H1 (cell line): ENCODE results near the gene RPS29. TPM values are rescaled to one million over a fixed set of nuclear protein-coding genes. Genes with fewer than 3 reads are reported as not detected.

ENCODE experiments used
- CTCF ChIA-PET: fragments of 300-600 bp; sonication (Branson Sonifier 250); formaldehyde crosslinking; loops from one replicate; lab custom pipeline; 2021; ENCODE audit not compliant: partially characterized antibody; lab: Charles Lee
- POLR2A ChIA-PET: fragments of 300-600 bp; sonication (Branson Sonifier 250); formaldehyde crosslinking; loops from one replicate; lab custom pipeline; 2021; ENCODE audit warnings: inconsistent platforms; ENCODE audit not compliant: partially characterized antibody; lab: Charles Lee
- DNase-seq, 2 experiments: peaks; one replicate each; pipeline versions ENCODE4 v3.0.0 to v3.0.0-alpha.2; 2010 to 2022; ENCODE audit warnings: low spot score in 2 of 2, low read depth in 1 of 2, mixed read lengths in 1 of 2
- FAIRE-seq: peaks from 2 replicates; lab custom pipeline; 2011; peaks lifted over from hg19 to GRCh38; lab: Jason Lieb, UNC
- H2AFZ ChIP-seq: 2 replicates; pipeline ENCODE4 v1.8.1; 2012; ENCODE audit warnings: low read length, inconsistent platforms
- H2AK5ac ChIP-seq: 2 replicates; pipeline ENCODE4 v1.6.1; 2013; ENCODE audit warnings: low read depth, low read length
- H2BK120ac ChIP-seq: replicated peaks from 2 replicates; pipeline ENCODE3; 2013; ENCODE audit warnings: low read depth, low read length, inconsistent platforms
- H2BK12ac ChIP-seq: 2 replicates; pipeline ENCODE4 v1.6.1; 2013; ENCODE audit warnings: low read depth, low read length
- H2BK15ac ChIP-seq: 2 replicates; pipeline ENCODE4 v1.6.1; 2013; ENCODE audit warnings: low read length
- H2BK20ac ChIP-seq: 2 replicates; pipeline ENCODE4 v1.6.1; 2013; ENCODE audit warnings: low read length
- H2BK5ac ChIP-seq: 2 replicates; pipeline ENCODE4 v1.6.1; 2013; ENCODE audit warnings: low read depth, low read length
- H3K14ac ChIP-seq: 2 replicates; pipeline ENCODE4 v1.6.1; 2013; ENCODE audit warnings: inconsistent platforms; ENCODE audit not compliant: insufficient read length
- H3K18ac ChIP-seq: 2 replicates; pipeline ENCODE4 v1.6.1; 2013; ENCODE audit warnings: low read length; ENCODE audit errors: extremely low read depth
- H3K23ac ChIP-seq: 2 replicates; pipeline ENCODE4 v1.6.1; 2013; ENCODE audit warnings: inconsistent platforms; ENCODE audit not compliant: insufficient read length
- H3K23me2 ChIP-seq: 2 replicates; pipeline ENCODE4 v1.6.1; 2013; ENCODE audit warnings: low read depth, low read length
- H3K27ac ChIP-seq: 2 replicates; pipeline ENCODE4 v1.6.1; 2011; ENCODE audit warnings: low read depth, low read length, inconsistent platforms
- H3K27me3 ChIP-seq, 4 experiments: replicated peaks in 1 of 4; 1 replicate in 1 of 4; 2 replicates in 3 of 4; pipeline versions ENCODE4 v1.6.1 to v1.8.1; 2011 to 2013; ENCODE audit warnings: low read length in 3 of 4, mild to moderate bottlenecking in 3 of 4, inconsistent platforms in 2 of 4, mixed read lengths in 2 of 4, moderate library complexity in 1 of 4; ENCODE audit not compliant: control insufficient read depth in 3 of 4, insufficient read depth in 3 of 4; ENCODE audit errors: extremely low read depth in 1 of 4
- H3K36me3 ChIP-seq, 4 experiments: 2 replicates each; pipeline versions ENCODE4 v1.6.1 to v1.8.1; 2011 to 2013; ENCODE audit warnings: mild to moderate bottlenecking in 4 of 4, low read length in 3 of 4, moderate library complexity in 2 of 4, control low read depth in 1 of 4, inconsistent platforms in 1 of 4; ENCODE audit not compliant: insufficient read depth in 4 of 4, control insufficient read depth in 2 of 4
- H3K4ac ChIP-seq: replicated peaks from 2 replicates; pipeline ENCODE3; 2013; ENCODE audit warnings: low read length, low read depth, mixed read lengths, inconsistent platforms; ENCODE audit not compliant: insufficient read length
- H3K4me1 ChIP-seq, 4 experiments: replicated peaks in 1 of 4; 1 replicate in 1 of 4; 2 replicates in 3 of 4; pipeline versions ENCODE4 v1.6.1 to v1.8.1; 2011 to 2013; ENCODE audit warnings: low read length in 3 of 4, inconsistent platforms in 2 of 4, mixed read lengths in 1 of 4; ENCODE audit not compliant: insufficient read depth in 4 of 4, control insufficient read depth in 3 of 4
- H3K4me2 ChIP-seq, 2 experiments: 2 replicates each; pipeline versions ENCODE4 v1.6.1 to v1.8.1; 2011 to 2013; ENCODE audit warnings: low read depth in 2 of 2, low read length in 2 of 2, control low read depth in 1 of 2, inconsistent platforms in 1 of 2, mild to moderate bottlenecking in 1 of 2; ENCODE audit not compliant: insufficient read depth in 1 of 2
- H3K4me3 ChIP-seq, 4 experiments: fragments of 200-600, 300-600 bp in 1 of 4; sonication (generic), shearing (Covaris generic), sonication (Bioruptor Twin) in 1 of 4; 2 replicates each; pipeline versions ENCODE4 v1.5.1 to v1.8.1; 2011 to 2016; ENCODE audit warnings: low read length in 4 of 4, low read depth in 3 of 4, control low read depth in 2 of 4, inconsistent platforms in 2 of 4, mild to moderate bottlenecking in 2 of 4, mixed read lengths in 1 of 4, moderate library complexity in 1 of 4; ENCODE audit not compliant: insufficient read depth in 2 of 4; ENCODE audit errors: extremely low read depth in 1 of 4
- H3K56ac ChIP-seq: replicated peaks from 2 replicates; pipeline ENCODE3; 2013; ENCODE audit warnings: low read depth, mild to moderate bottlenecking, mixed read lengths, low read length, inconsistent platforms; ENCODE audit not compliant: insufficient read length
- H3K79me1 ChIP-seq: 2 replicates; pipeline ENCODE4 v1.6.1; 2013; ENCODE audit warnings: low read depth, low read length, control low read depth
- H3K79me2 ChIP-seq, 2 experiments: 2 replicates each; pipeline versions ENCODE4 v1.6.1 to v1.8.1; 2012 to 2013; ENCODE audit warnings: low read length in 2 of 2, mild to moderate bottlenecking in 2 of 2, inconsistent platforms in 1 of 2; ENCODE audit not compliant: insufficient read depth in 2 of 2, control insufficient read depth in 1 of 2
- H3K9ac ChIP-seq, 4 experiments: replicated peaks in 1 of 4; 1 replicate in 1 of 4; 2 replicates in 3 of 4; pipeline versions ENCODE4 v1.6.1 to v1.8.1; 2011 to 2013; ENCODE audit warnings: low read depth in 3 of 4, low read length in 3 of 4, control low read depth in 2 of 4, mild to moderate bottlenecking in 2 of 4, moderate library complexity in 2 of 4, inconsistent platforms in 1 of 4; ENCODE audit errors: extremely low read depth in 1 of 4
- H3K9me3 ChIP-seq, 2 experiments: 2 replicates each; pipeline versions ENCODE4 v1.6.1 to v1.8.1; 2012 to 2013; ENCODE audit warnings: mild to moderate bottlenecking in 2 of 2, moderate library complexity in 2 of 2, control low read depth in 1 of 2, inconsistent platforms in 1 of 2, low read depth in 1 of 2, low read length in 1 of 2, mixed read lengths in 1 of 2; ENCODE audit not compliant: insufficient read depth in 2 of 2
- H4K20me1 ChIP-seq, 2 experiments: replicated peaks in 1 of 2; 2 replicates each; pipeline versions ENCODE3 to v1.8.1; 2011 to 2013; ENCODE audit warnings: inconsistent platforms in 2 of 2, low read length in 2 of 2, mild to moderate bottlenecking in 1 of 2; ENCODE audit not compliant: insufficient read depth in 2 of 2, control insufficient read depth in 1 of 2
- H4K5ac ChIP-seq: 2 replicates; pipeline ENCODE4 v1.6.1; 2013; ENCODE audit warnings: low read length, low read depth, mixed read lengths, inconsistent platforms; ENCODE audit not compliant: insufficient read length
- H4K8ac ChIP-seq: 2 replicates; pipeline ENCODE4 v1.8.0; 2013; ENCODE audit warnings: mild to moderate bottlenecking, moderate library complexity, low read length, inconsistent platforms; ENCODE audit not compliant: insufficient read depth; ENCODE audit errors: extremely low read depth
- H4K91ac ChIP-seq: replicated peaks from 2 replicates; pipeline ENCODE3; 2013; ENCODE audit warnings: low read length, mixed read lengths, inconsistent platforms; ENCODE audit not compliant: insufficient read length
- ATF2 ChIP-seq: IDR thresholded peaks from 2 replicates; pipeline ENCODE4 v1.6.1; 2012; ENCODE audit warnings: low read length, inconsistent platforms
- GABPA ChIP-seq: IDR thresholded peaks from 2 replicates; pipeline ENCODE4 v1.6.1; 2011; ENCODE audit warnings: mild to moderate bottlenecking, low read length, moderate library complexity, borderline replicate concordance; ENCODE audit not compliant: insufficient read depth
- POU5F1 ChIP-seq: IDR thresholded peaks from 2 replicates; pipeline ENCODE4 v1.6.1; 2011; ENCODE audit warnings: low read depth, mild to moderate bottlenecking, low read length, moderate library complexity
- RNF2 ChIP-seq: fragments of 200-900, 300-1000 bp; sonication (generic); IDR thresholded peaks from 2 replicates; pipeline ENCODE4 v1.7.1; 2016; ENCODE audit warnings: borderline replicate concordance, low read depth, mild to moderate bottlenecking, antibody characterized with exemption, low read length; ENCODE audit not compliant: poor library complexity, severe bottlenecking; ENCODE audit errors: missing control alignments
- SP4 ChIP-seq: IDR thresholded peaks from 2 replicates; pipeline ENCODE4 v1.6.1; 2012; ENCODE audit warnings: low read length, inconsistent platforms
- ZNF274 ChIP-seq: IDR thresholded peaks from 2 replicates; pipeline ENCODE4 v1.7.0; 2012; ENCODE audit warnings: low read length, borderline replicate concordance; ENCODE audit errors: extremely low read depth
- WGBS, 2 experiments: shearing (Covaris generic) in 1 of 2; methylation state at CpG; one replicate each; pipeline versions ENCODE4 v1.1.6 to v1.1.7; 2013 to 2015; ENCODE audit warnings: low lambda C conversion rate in 2 of 2, mixed read lengths in 2 of 2, inconsistent platforms in 1 of 2, low coverage in 1 of 2, missing lambda C conversion rate in 1 of 2; ENCODE audit not compliant: insufficient replicate concordance in 2 of 2, insufficient coverage in 1 of 2, insufficient read length in 1 of 2; ENCODE audit errors: extremely low coverage in 1 of 2, missing lambda C conversion rate in 1 of 2; 5-methylcytosine and 5-hydroxymethylcytosine counted together
- polyA plus RNA-seq, 7 experiments: library from polyadenylated mRNA; depleted of rRNA in 3 of 7; stranded (reverse) in 5 of 7; unstranded in 2 of 7; fragments of >200 nt in 5 of 7; fragments of 200-250 nt in 2 of 7; gene quantifications; 1 replicate in 5 of 7; 2 replicates in 1 of 7; 4 replicates in 1 of 7; pipeline versions ENCODE4 v1.2.1 to v1.2.3, GENCODE V29; 2011 to 2013; ENCODE audit warnings: missing spikeins in 2 of 7, mixed read lengths in 2 of 7
- total RNA-seq: library from RNA; stranded (reverse); fragmentation: NEBNext Ultra II Directional; extraction: Animal tissue kit (Norgen Biotek cat#: 25700); gene quantifications from 2 replicates; pipeline ENCODE4 v1.2.1, GENCODE V29; 2021

Gene RPS29
- total and polyA plus RNA-seq, 2 of the 8 experiments (the other 6 are each of a cell fraction or from before 2014, with no cell fraction given), result 2,193 to 23,165 TPM

- WGBS, 2 experiments, result 88% methylated on average over 6 of the region's 6 CpGs; no CpG with 5 or more reads in 1 of the 2 experiments
- H2AK5ac ChIP-seq, result no peak overlapping the region
- no peak overlapping the region for H3K23ac ChIP-seq
- FAIRE-seq (no peak), DNase-seq (no peak)
- H3K4me3 ChIP-seq, result no peak overlapping the region
- H3K9ac ChIP-seq, result no peak overlapping the region
- peaks cover 5 to 27% of the 10 kb centered on the region in 2 experiments; a peak in 3 of 4 replicates for H3K79me2 ChIP-seq
- H3K4ac ChIP-seq, result no peak overlapping the region
- H4K91ac ChIP-seq, result no peak overlapping the region
- peaks cover 3 to 6% of the 10 kb centered on the region in 2 experiments for H4K20me1 ChIP-seq
- H3K14ac ChIP-seq, result no peak overlapping the region
- H2BK5ac ChIP-seq, result no peak overlapping the region
- H3K27me3 ChIP-seq, result no peaks in the 10 kb centered on the region
- peaks cover 4 to 26% (median 5%) of the 10 kb centered on the region in 4 experiments; a peak in 7 of 8 replicates for H3K36me3 ChIP-seq
- no peak overlapping the region for H3K4me2 ChIP-seq
- CTCF ChIA-PET, result no interaction called here
- no peaks in the 10 kb centered on the region; the same call in 1 of the 2 replicates for H3K23me2 ChIP-seq
- no peak overlapping the region for H4K5ac ChIP-seq
- no peaks in the 10 kb centered on the region for H3K79me1 ChIP-seq
- no peak overlapping the region for H2AFZ ChIP-seq
- H3K56ac ChIP-seq, result no peak overlapping the region
- no peak overlapping the region for H3K18ac ChIP-seq
- H3K4me1 ChIP-seq, result no peaks in the 10 kb centered on the region
- no peak overlapping the region for H4K8ac ChIP-seq
- POLR2A ChIA-PET, result no interaction called here
- no peak overlapping the region for H2BK120ac ChIP-seq
- no peak overlapping the region for H2BK15ac ChIP-seq
- H2BK20ac ChIP-seq, result no peak overlapping the region
- H2BK12ac ChIP-seq, result no peak overlapping the region
- no peaks in the 10 kb centered on the region for H3K9me3 ChIP-seq
- no peak overlapping the region for H3K27ac ChIP-seq
- TF ChIP-seq ATF2 (no peak), SP4 (no peak), POU5F1 (no peak), ZNF274 (no peak), GABPA (no peak), RNF2 (no peak)
Measured at GRCh38 chr14:49615776-49616175, 29.6 kb upstream of the RPS29 start.
